ENCODE results near the gene ARFIP1.
"Not testable (repeated sequence)": the region's sequence is repeated elsewhere in the genome, so short reads cannot be mapped to it uniquely, and the experiment has no call there.

ARFIP1 gene

GRCh38 chr4:152847376-152847775 lies 67.6 kb downstream of the ARFIP1 start:
- no peak for DNase-seq

GRCh38 chr4:152848508-152848907 lies 68.8 kb downstream of the ARFIP1 start:
- no peak for DNase-seq

GRCh38 chr4:152849350-152849749 lies 69.6 kb downstream of the ARFIP1 start:
- DNase-seq = no peak

DNA sequence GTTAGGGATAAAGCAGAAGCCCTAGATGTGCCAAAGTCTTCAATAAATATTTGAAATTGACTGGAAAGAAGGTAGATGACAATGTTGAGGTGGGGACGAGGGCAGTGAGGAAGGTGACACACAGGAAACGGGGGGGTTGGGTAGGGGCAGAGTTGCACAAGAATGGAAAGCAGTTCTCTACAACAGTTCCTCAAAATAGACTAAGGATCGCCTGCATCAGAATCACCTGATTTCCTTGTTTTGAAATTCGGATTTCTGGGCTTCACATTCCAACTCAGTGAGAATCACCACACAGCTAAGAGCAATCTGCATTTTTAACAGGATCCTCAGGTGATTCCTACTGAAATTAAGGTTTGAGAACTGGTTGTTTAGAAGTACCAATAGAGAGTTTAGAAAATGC lies 70.6 kb downstream of the ARFIP1 start:
- peak; percentile 51 for DNase-seq

- DNase-seq = no peak
These were observed 71.5 kb downstream of the ARFIP1 start for GRCh38 chr4:152851226-152851625.

GRCh38 chr4:152853293-152853692 lies 73.5 kb downstream of the ARFIP1 start:
- DNase-seq = no peak

- DNase-seq = not testable (repeated sequence)
These were observed 74.3 kb downstream of the ARFIP1 start for GRCh38 chr4:152854016-152854415.

DNA sequence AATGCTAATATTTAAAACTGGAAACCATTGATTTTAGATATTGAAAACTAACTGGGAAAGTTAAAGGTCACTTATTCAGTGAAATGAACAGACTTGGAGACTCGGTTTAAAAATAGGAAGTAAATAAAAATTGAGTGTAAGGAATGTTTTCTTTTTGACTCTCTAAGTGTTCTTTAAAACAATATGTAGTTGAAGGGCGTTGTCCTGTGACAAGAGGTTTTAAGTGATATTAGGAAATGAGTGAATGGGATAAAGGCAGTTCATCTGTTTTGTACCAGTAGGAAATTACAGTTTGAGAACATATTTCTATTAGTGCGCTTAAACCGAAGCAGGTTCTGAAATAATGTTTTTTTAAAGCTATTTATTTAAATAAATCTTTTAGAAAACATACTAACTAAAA lies 77.2 kb downstream of the ARFIP1 start:
- DNase-seq = no peak

- DNase-seq = no peak
These were observed 79.2 kb downstream of the ARFIP1 start for GRCh38 chr4:152858934-152859333.

DNA sequence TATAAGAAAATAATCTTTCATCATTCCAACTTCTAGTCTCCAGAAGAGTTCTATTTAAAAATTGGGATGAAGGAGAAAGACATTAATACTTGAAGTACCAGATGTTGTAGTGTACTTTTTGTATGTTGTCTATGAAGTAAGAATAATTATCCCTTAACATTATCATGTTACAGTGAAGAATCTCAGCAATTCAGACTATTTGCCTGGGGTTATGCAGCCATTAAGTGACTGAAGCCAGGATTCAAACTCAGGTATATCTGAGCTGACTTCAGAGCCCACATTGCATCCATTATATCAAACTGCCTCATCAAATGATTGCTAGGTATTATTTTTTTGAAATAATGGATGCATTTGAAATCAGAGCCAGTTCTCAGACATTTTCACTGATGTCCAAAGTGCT lies 80.3 kb downstream of the ARFIP1 start:
- DNase-seq = no peak

DNA sequence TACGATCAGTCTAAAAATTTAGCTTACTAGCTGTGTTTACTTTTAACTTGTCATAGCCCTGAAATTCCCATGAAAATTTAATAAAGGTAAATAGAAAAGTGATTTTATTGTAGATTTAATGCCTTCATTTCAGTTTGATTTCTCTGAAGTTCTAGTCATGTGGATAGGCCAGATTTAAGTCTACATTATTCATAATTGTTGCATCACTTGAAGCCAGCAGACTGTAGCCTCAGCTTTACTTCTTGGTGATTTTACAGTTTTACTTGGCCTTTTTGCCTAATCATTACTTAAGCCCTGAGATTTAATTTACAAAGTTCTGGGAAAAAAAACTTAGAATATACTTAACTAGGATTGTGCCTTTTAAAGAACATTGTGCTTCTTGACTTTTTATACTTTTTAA lies 82.9 kb downstream of the ARFIP1 start:
- DNase-seq = no peak

DNA sequence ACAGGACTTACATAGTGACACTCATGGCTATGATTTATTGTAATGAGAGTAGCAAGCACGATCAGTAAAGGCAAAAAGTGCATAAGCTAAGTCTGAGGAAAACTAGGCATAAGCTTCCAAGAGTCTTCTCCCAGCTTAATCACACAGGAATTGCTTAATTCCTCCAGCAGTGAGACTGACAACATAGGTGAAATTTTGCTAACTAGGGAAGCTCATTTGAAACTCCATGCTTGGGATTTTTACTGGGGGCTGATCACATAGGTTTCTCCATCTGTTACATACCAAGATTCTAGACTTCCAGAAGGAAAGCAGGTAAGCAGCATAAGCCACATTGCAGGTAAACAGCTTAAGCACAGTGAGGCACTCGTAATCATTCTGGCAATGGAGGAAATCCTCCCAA lies 84.6 kb downstream of the ARFIP1 start:
- no peak for DNase-seq

DNA sequence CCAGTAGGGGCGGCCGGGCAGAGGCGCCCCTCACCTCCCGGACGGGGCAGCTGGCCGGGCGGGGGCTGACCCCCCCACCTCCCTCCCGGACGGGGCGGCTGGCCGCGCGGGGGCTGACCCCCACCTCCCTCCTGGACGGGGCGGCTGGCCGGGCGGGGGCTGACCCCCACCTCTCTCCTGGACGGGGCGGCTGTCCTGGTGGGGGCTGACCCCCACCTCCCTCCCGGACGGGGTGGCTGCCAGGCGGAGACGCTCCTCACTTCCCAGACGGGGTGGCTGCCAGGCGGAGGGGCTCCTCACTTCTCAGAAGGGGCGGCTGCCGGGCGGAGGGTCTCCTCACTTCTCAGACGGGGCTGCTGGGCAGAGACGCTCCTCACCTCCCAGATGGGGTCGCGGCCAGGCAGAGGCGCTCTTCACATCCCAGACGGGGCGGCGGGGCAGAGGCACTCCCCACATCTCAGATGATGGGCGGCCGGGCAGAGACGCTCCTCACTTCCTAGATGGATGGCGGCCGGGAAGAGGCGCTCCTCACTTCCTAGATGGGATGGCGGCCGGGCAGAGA lies 86.8 kb downstream of the ARFIP1 start:
- not testable (repeated sequence) for DNase-seq

GRCh38 chr4:152870606-152871005 lies 90.9 kb downstream of the ARFIP1 start:
- no peak for DNase-seq

DNA sequence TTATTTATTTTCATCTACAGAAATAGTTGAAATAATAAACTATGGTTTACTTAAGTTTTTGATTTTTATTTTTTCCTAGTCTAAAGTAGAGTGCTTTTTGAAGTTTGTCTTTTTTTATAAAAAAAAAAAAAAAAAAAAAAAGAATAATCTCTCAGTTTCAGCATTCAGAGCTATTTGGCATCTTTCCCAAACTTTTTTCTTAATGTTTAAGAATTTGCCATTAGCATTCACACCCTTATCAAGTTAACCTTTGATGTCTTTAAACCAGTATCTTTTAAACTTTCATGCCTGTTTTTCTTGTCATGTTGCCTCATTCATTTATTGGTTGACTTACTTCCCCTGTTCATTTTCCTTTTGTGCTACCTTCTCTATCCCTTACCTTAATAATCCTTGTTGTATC lies 95.5 kb downstream of the ARFIP1 start:
- no peak for DNase-seq

- no peak for DNase-seq
These were observed 98.1 kb downstream of the ARFIP1 start for GRCh38 chr4:152877868-152878267.

GRCh38 chr4:152880263-152880662 lies 100.5 kb downstream of the ARFIP1 start:
- no peak for DNase-seq

- DNase-seq = no peak
These were observed 102.2 kb downstream of the ARFIP1 start for GRCh38 chr4:152881974-152882373.

DNA sequence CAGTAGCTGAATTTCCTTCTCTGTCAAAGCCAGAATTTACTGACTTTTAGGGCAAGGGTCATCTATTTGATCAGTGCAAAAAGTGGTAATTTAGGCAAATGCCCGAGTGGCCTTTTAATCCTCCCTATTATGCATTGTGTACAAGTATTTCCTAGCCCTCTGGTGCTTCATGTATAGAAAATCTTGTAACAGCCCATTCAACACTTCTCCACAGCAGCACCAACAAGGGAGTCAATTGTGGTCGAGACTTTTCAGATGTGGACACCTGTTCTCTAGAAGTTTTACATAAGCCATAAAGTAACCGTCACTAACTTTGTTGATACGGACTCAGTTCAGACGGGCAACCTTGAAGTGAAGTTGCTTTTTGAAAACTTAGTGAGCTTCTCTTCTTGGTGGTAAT lies 105.4 kb downstream of the ARFIP1 start:
- DNase-seq = no peak

GRCh38 chr4:152886201-152886600 lies 106.4 kb downstream of the ARFIP1 start:
- no peak for DNase-seq

GRCh38 chr4:152887981-152888380 lies 108.2 kb downstream of the ARFIP1 start:
- no peak for DNase-seq

DNA sequence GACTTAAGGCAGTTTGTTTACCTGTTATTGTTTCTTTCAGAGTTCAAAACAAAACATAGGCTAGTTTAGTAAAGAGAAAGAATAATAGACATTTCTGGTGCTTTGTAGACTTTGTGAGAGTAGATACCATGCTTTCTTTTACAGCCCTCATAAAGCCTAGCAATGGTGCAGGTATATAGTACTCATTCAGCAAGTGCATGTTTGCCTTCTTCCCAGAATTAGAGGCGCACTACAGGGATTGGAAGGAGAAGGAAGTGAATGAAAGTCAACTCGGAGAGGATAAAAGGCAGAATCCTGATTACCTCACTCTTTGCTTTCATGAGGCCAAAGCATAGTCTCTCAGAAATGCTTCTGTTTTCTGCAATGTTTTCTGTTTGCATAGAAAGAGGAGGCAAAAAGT lies 113.2 kb downstream of the ARFIP1 start:
- no peak for DNase-seq

GRCh38 chr4:152894673-152895072 lies 114.9 kb downstream of the ARFIP1 start:
- no peak for DNase-seq

GRCh38 chr4:152896811-152897210 lies 117.1 kb downstream of the ARFIP1 start:
- DNase-seq = no peak

DNA sequence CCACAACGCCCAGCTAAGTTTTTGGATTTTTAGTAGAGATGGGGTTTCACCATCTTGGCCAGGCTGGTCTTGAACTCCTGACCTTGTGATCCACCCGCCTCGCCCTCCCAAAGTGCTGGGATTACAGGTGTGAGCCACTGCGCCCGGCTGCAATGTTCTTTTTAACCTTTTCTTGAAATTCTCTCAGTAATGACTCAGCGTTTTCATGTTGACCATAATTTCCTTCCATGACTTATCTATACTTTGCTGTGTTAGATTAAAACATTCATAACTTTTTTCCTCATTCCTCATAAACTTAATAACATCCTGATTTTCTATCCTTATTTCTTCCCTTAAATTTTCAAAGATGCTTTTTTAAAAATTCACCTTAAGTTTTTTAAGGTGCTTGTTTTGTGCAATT lies 118.4 kb downstream of the ARFIP1 start:
- not testable (repeated sequence) for DNase-seq

DNA sequence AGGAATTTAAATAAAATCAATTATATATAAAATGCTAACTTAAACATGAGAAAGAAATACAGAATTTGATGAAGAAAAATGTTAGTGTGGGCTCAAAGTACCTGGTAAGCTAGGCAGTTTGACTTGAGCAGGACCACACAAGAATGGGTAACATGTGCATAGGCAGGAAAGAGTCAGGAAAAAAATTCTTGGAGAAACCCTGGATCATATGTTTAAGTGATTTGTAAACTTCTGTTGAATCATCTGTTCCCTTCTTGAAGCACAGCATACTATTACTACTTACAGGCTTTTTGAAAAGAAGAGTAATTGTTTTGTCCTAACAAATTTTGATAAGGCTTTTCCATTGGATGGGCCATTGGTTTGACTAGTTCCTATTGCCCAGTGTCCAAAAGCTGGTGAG lies 118.9 kb downstream of the ARFIP1 start:
- no peak for DNase-seq

Data from activated CD4-positive, alpha-beta T cell treated with anti-CD3 and anti-CD28 coated beads for 48 hours (primary cell).